Measurements from ENCODE around the gene TNFAIP8. TPM values are rescaled to one million over a fixed set of nuclear protein-coding genes. Genes with fewer than 3 reads are reported as not detected.

The TNFAIP8 gene
- total and polyA plus RNA-seq, 9 of the 15 experiments (the other 6 are each of a cell fraction or from before 2014, with no cell fraction given): 29.9 to 52.2 (median 44.8) TPM

GRCh38 chr5:119379096-119379495 lies 23.3 kb downstream of the TNFAIP8 start:
- ChIA-PET POLR2A (interaction anchor here (1.7 to 3.4 kb wide), 5 partner anchors 9 to 35 kb away, joined by 5 to 18 read pairs (median 8); partner anchors contain the start of gene TNFAIP8), CTCF (ENCODE audit: low intra/inter-chr PET ratio) (no interaction called here)
- Histone ChIP-seq H3K79me2 (ENCODE audit: control insufficient read depth, insufficient read depth, low read length) (peaks cover 22% of the 10 kb centered on the region; the same call in 2 of the 3 replicates), H3K9me3 (replicated peaks; ENCODE audit: control insufficient read depth, insufficient read depth, low read depth, low read length) (no peaks in the 10 kb centered on the region), H4K20me1 (replicated peaks; ENCODE audit: control insufficient read depth, insufficient read depth, low read length) (no peaks in the 10 kb centered on the region), H3K27ac (ENCODE audit: extremely low read depth, low read depth, low read length) (no peak overlapping the region), H3K4me2 (ENCODE audit: insufficient read depth, low read length) (no peak overlapping the region; the same call in 1 of the 2 replicates), H3K27me3 (ENCODE audit: control insufficient read depth in 2 of 2, insufficient read depth in 2 of 2, low read length in 2 of 2) (no peaks in the 10 kb centered on the region), H3K9me1 (ENCODE audit: control insufficient read depth, insufficient read depth, low read length) (no peaks in the 10 kb centered on the region), H3K36me3 (ENCODE audit: control insufficient read depth, insufficient read depth, low read length) (no peaks in the 10 kb centered on the region), H3K4me1 (replicated peaks in 1 of 2; ENCODE audit: control insufficient read depth in 2 of 2, insufficient read depth in 2 of 2, low read length in 2 of 2) (peaks cover 4 to 23% of the 10 kb centered on the region in 2 experiments; a peak in 4 of 5 replicates), H3K9ac (ENCODE audit: insufficient read depth in 1 of 2, low read depth in 2 of 2, low read length in 2 of 2) (no peak overlapping the region), H2AFZ (ENCODE audit: low read depth, low read length) (no peak overlapping the region), H3K4me3 (no peak overlapping the region)
- TF ChIP-seq NR2C1 (IDR thresholded peaks at IDR 0.05): no peak
- TF ChIP-seq NR2C1 (tag; IDR thresholded peaks at IDR 0.05): no peak
- no peak for TF ChIP-seq ARID2 (IDR thresholded peaks at IDR 0.05)
- TF ChIP-seq ZNF354B (CRISPR knock-in tag; IDR thresholded peaks at IDR 0.05): no peak
- DNase-seq (ENCODE audit: extremely low read depth in 1 of 4, low spot score in 3 of 4): no peak
- intact Hi-C loops (cut with micrococcal nuclease): no loop called here
- no peak for FAIRE-seq
- in situ Hi-C loops (cut with MboI): no loop called here
- 0 out of 3 replicates have a peak, but pooled peaks have one; percentile 16 for ATAC-seq
- BruUV-seq (replicated peaks): no TSS peak
- WGBS (ENCODE audit: insufficient coverage, low coverage, missing lambda C conversion rate): 71% methylated on average over 2 of the region's 2 CpGs

GRCh38 chr5:119379942-119380547 lies 24.2 kb downstream of the TNFAIP8 start:
- Histone ChIP-seq H3K9me1 (ENCODE audit: control insufficient read depth, insufficient read depth, low read length) (no peaks in the 10 kb centered on the region), H4K20me1 (replicated peaks; ENCODE audit: control insufficient read depth, insufficient read depth, low read length) (no peaks in the 10 kb centered on the region), H3K9ac (ENCODE audit: insufficient read depth in 1 of 2, low read depth in 2 of 2, low read length in 2 of 2) (peak overlapping the region; percentile 5 to 17; a peak in 2 of 4 replicates), H3K9me3 (replicated peaks; ENCODE audit: control insufficient read depth, insufficient read depth, low read depth, low read length) (no peaks in the 10 kb centered on the region), H3K79me2 (ENCODE audit: control insufficient read depth, insufficient read depth, low read length) (peaks cover 22% of the 10 kb centered on the region; the same call in 2 of the 3 replicates), H3K4me1 (replicated peaks in 1 of 2; ENCODE audit: control insufficient read depth in 2 of 2, insufficient read depth in 2 of 2, low read length in 2 of 2) (peaks cover 4 to 29% of the 10 kb centered on the region in 2 experiments; a peak in 4 of 5 replicates), H3K4me2 (ENCODE audit: insufficient read depth, low read length) (peak overlapping the region; percentile 26), H3K27me3 (ENCODE audit: control insufficient read depth in 2 of 2, insufficient read depth in 2 of 2, low read length in 2 of 2) (no peaks in the 10 kb centered on the region), H3K36me3 (ENCODE audit: control insufficient read depth, insufficient read depth, low read length) (no peaks in the 10 kb centered on the region), H3K4me3 (no peak overlapping the region), H2AFZ (ENCODE audit: low read depth, low read length) (no peak overlapping the region; the same call in 1 of the 2 replicates), H3K27ac (ENCODE audit: extremely low read depth, low read depth, low read length) (peak overlapping the region; percentile 2; the same call in 1 of the 3 replicates)
- peak; percentile 85 for ATAC-seq
- in situ Hi-C loops (cut with MboI) (no loop called here), intact Hi-C loops (cut with micrococcal nuclease) (no loop called here)
- DNase-seq (ENCODE audit: extremely low read depth in 1 of 4, low spot score in 3 of 4): peak in 2 of 4 experiments; percentile 55 to 61
- CTCF ChIA-PET (ENCODE audit: low intra/inter-chr PET ratio): no interaction called here
- BruUV-seq (replicated peaks): no TSS peak
- POLR2A ChIA-PET: interaction anchor here (1.1 to 3.4 kb wide), 6 partner anchors 10 to 36 kb away, joined by 3 to 18 read pairs (median 6); partner anchors contain the start of gene TNFAIP8
- WGBS (ENCODE audit: insufficient coverage, low coverage, missing lambda C conversion rate): 53% methylated on average over 2 of the region's 2 CpGs
- peak; percentile 26 for FAIRE-seq
- TF ChIP-seq GATAD2B (IDR thresholded peaks at IDR 0.05; ENCODE audit: borderline replicate concordance) (no peak), NR2C2 (CRISPR knock-in tag; IDR thresholded peaks at IDR 0.05) (no peak), NR2C2 (tag; IDR thresholded peaks at IDR 0.05) (no peak), ZNF134 (CRISPR knock-in tag; conservative IDR thresholded peaks at IDR 0.05) (no peak), ZBTB2 (IDR thresholded peaks at IDR 0.05) (no peak), NRF1 (conservative IDR thresholded peaks at IDR 0.05 in 1 of 2, IDR thresholded peaks at IDR 0.05 in 1 of 2) (no peak), NR2C1 (IDR thresholded peaks at IDR 0.05) (no peak), NR2C1 (tag; IDR thresholded peaks at IDR 0.05) (no peak), POLR2AphosphoS5 (IDR thresholded peaks at IDR 0.05; ENCODE audit: control insufficient read depth, insufficient read depth, low read depth, low read length) (peak; percentile 55; the same call in 1 of the 2 replicates), SMARCA4 (IDR thresholded peaks at IDR 0.05) (peak; percentile 37; the same call in 1 of the 2 replicates), TAF7 (tag; IDR thresholded peaks at IDR 0.05) (no peak)
